CD4-positive, alpha-beta T cell (primary cell): ENCODE measurements around the gene PROX2. TPM values are rescaled to one million over a fixed set of nuclear protein-coding genes. Genes with fewer than 3 reads are reported as not detected.

Experiments used
- ATAC-seq: fragments of 200-7000 bp; cut with Tn5 transposase; one replicate; pipeline ENCODE4 v1.10.0; 2022; ENCODE audit warnings: mild to moderate bottlenecking; ENCODE audit not compliant: poor library complexity
- CTCF ChIA-PET: fragments of 350-600 bp; sonication (Branson Sonifier 250); formaldehyde crosslinking; loops from one replicate; lab custom pipeline; 2021; ENCODE audit warnings: antibody characterized with exemption, inconsistent platforms; lab: Charles Lee
- POLR2A ChIA-PET: fragments of 350-600 bp; sonication (Branson Sonifier 250); formaldehyde crosslinking; loops from one replicate; lab custom pipeline; 2021; ENCODE audit warnings: antibody characterized with exemption, inconsistent platforms; lab: Charles Lee
- DNase-seq, 14 experiments: peaks; one replicate each; pipeline ENCODE4 v3.0.0-alpha.2; 2013 to 2020; ENCODE audit warnings: mixed read lengths in 2 of 14
- H3K27ac ChIP-seq, 2 donors: one replicate each; pipeline versions ENCODE4 v1.5.1 to v1.7.0; 2013; ENCODE audit warnings: low read length in 2 of 2, low read depth in 1 of 2, mild to moderate bottlenecking in 1 of 2
- H3K27me3 ChIP-seq, 2 experiments: 1 replicate in 1 of 2; 2 replicates in 1 of 2; pipeline versions ENCODE4 v1.6.1 to v1.7.0; 2013; ENCODE audit warnings: low read length in 2 of 2, control low read depth in 1 of 2, mild to moderate bottlenecking in 1 of 2, moderate library complexity in 1 of 2; ENCODE audit not compliant: insufficient read depth in 2 of 2, control insufficient read depth in 1 of 2
- H3K36me3 ChIP-seq: one replicate; pipeline ENCODE4 v1.6.1; 2013; ENCODE audit warnings: low read length, control low read depth; ENCODE audit not compliant: insufficient read depth
- H3K4me1 ChIP-seq: one replicate; pipeline ENCODE4 v1.6.1; 2013; ENCODE audit warnings: low read length, control low read depth; ENCODE audit not compliant: insufficient read depth
- H3K4me3 ChIP-seq: one replicate; pipeline ENCODE4 v1.5.1; 2013; ENCODE audit warnings: mild to moderate bottlenecking, low read length, moderate library complexity
- H3K9me3 ChIP-seq, 2 experiments: 1 replicate in 1 of 2; 2 replicates in 1 of 2; pipeline versions ENCODE4 v1.6.1 to v1.7.0; 2013; ENCODE audit warnings: low read length in 2 of 2, mild to moderate bottlenecking in 2 of 2, control low read depth in 1 of 2, moderate library complexity in 1 of 2; ENCODE audit not compliant: control insufficient read depth in 1 of 2, insufficient read depth in 1 of 2
- H3K27ac Mint-ChIP-seq: one replicate; pipeline ENCODE4 v1.8.0; 2020; ENCODE audit warnings: mixed read lengths
- H3K27me3 Mint-ChIP-seq: one replicate; pipeline ENCODE4 v1.8.0; 2021; ENCODE audit warnings: mixed read lengths
- H3K36me3 Mint-ChIP-seq: one replicate; pipeline ENCODE4 v1.8.0; 2021; ENCODE audit warnings: low read depth, mixed read lengths
- H3K4me1 Mint-ChIP-seq: one replicate; pipeline ENCODE4 v1.8.0; 2021; ENCODE audit warnings: low read depth, mixed read lengths
- H3K4me3 Mint-ChIP-seq: one replicate; pipeline ENCODE4 v1.8.0; 2020; ENCODE audit warnings: mild to moderate bottlenecking, mixed read lengths
- H3K9me3 Mint-ChIP-seq: one replicate; pipeline ENCODE4 v1.8.0; 2020; ENCODE audit warnings: mixed read lengths
- CTCF ChIP-seq: fragments of 200-600 bp; IDR thresholded peaks from one replicate; pipeline ENCODE4 v1.8.0; 2022; ENCODE audit warnings: antibody characterized with exemption, mild to moderate bottlenecking
- intact Hi-C, 2 experiments: fragments of 100-400 bp; cut with DNase I in 1 of 2; cut with micrococcal nuclease in 1 of 2; formaldehyde crosslinking; loops; one replicate each; pipeline versions ENCODE4 v1.15.1 to v1.9.0; 2023 to 2025; cut with DNase I, micrococcal nuclease
- total RNA-seq, 174 experiments: library from RNA in 2 of 174; stranded (reverse) in 2 of 174; gene quantifications; one replicate each; pipeline ENCODE4 v1.2.3 and lab custom pipeline; 2021 to 2026

The PROX2 gene
- total RNA-seq, 2 experiments from 2014 or later = 0.25 TPM; not detected in 1

DNA sequence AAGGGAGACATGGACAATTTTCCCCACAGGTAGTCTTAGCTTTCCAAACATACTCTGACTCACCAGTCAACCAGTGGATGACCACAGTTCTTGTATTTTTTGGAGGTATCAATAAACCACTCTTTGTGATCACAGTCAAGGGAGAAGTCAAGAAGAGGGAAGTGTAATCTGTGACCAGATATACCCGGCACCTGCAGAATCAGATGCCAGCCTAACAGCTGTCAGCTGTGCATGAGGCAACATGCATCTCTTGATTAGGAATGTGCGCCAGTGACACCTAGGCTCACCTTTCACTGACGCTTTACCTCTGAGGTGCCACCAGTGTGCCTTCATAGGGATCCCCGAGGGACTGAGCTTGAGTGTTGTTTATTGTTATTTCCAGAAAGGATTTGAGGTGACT lies 20.0 kb downstream of the PROX2 start:
- H3K36me3 ChIP-seq = no peaks in the 10 kb centered on the region
- Mint-ChIP-seq H3K4me1 (peaks cover 28% of the 10 kb centered on the region), H3K9me3 (no peaks in the 10 kb centered on the region), H3K4me3 (no peak overlapping the region), H3K27ac (no peak overlapping the region), H3K27me3 (no peaks in the 10 kb centered on the region), H3K36me3 (peaks cover 7% of the 10 kb centered on the region)
- no peaks in the 10 kb centered on the region for H3K27me3 ChIP-seq
- peaks cover 14% of the 10 kb centered on the region for H3K4me1 ChIP-seq
- no peaks in the 10 kb centered on the region for H3K9me3 ChIP-seq
- intact Hi-C loops = no loop called here
- no peak overlapping the region for H3K27ac ChIP-seq
- DNase-seq (no peak), ATAC-seq (no peak)
- TF ChIP-seq CTCF = no peak
- CTCF ChIA-PET = interaction anchor here (1.3 to 8.0 kb wide), 2 partner anchors 49 to 91 kb away, joined by 4 to 160 read pairs; no protein-coding TSS in a partner anchor
- H3K4me3 ChIP-seq = no peak overlapping the region
- POLR2A ChIA-PET = interaction anchor here (0.8 to 4.5 kb wide), 3 partner anchors 12 to 20 kb away, joined by 5 to 26 read pairs (median 6); no protein-coding TSS in a partner anchor

GRCh38 chr14:74855021-74855420 lies 20.9 kb downstream of the PROX2 start:
- Mint-ChIP-seq H3K9me3 (no peaks in the 10 kb centered on the region), H3K36me3 (peaks cover 7% of the 10 kb centered on the region), H3K27me3 (no peaks in the 10 kb centered on the region), H3K4me3 (no peak overlapping the region), H3K27ac (no peak overlapping the region), H3K4me1 (peaks cover 24% of the 10 kb centered on the region)
- POLR2A ChIA-PET = interaction anchor here (1.2 to 4.5 kb wide), 3 partner anchors 13 to 19 kb away, joined by 3 to 26 read pairs (median 6); no protein-coding TSS in a partner anchor
- intact Hi-C loops = no loop called here
- Histone ChIP-seq H3K27me3 (no peaks in the 10 kb centered on the region), H3K4me1 (peaks cover 9% of the 10 kb centered on the region), H3K27ac (no peak overlapping the region), H3K9me3 (no peaks in the 10 kb centered on the region), H3K36me3 (no peaks in the 10 kb centered on the region), H3K4me3 (no peak overlapping the region)
- DNase-seq (no peak), ATAC-seq (no peak)
- CTCF ChIA-PET = interaction anchor here (1.1 to 1.6 kb wide), 2 partner anchors 51 to 62 kb away, joined by 4 to 5 read pairs; no protein-coding TSS in a partner anchor
- TF ChIP-seq CTCF = no peak

DNA sequence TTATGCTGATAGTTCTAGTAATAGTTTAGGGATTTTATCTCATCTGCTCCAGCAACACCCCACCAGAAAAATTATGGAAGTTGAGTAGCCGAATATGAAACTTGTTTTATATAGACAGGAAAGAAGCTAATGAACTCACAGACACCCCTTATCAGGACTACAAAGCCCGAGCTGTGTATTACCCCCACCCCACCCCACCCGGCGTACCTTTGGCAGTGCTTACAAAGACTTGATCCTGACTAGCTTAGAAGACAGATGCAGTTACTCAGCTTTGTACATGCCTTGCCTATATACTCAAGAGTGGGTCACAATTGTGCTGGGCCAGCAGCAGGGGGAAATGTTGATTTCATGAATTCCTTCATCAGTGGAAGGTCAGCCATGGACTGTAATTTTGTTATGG lies 22.4 kb downstream of the PROX2 start:
- no peaks in the 10 kb centered on the region for H3K9me3 ChIP-seq
- ATAC-seq (no peak), DNase-seq (no peak)
- Mint-ChIP-seq H3K36me3 (peaks cover 7% of the 10 kb centered on the region), H3K27me3 (no peaks in the 10 kb centered on the region), H3K9me3 (no peaks in the 10 kb centered on the region), H3K4me3 (no peak overlapping the region), H3K4me1 (peaks cover 29% of the 10 kb centered on the region), H3K27ac (no peak overlapping the region)
- peaks cover 9% of the 10 kb centered on the region for H3K4me1 ChIP-seq
- no peaks in the 10 kb centered on the region for H3K36me3 ChIP-seq
- no peak for TF ChIP-seq CTCF
- intact Hi-C loops = no loop called here
- H3K27ac ChIP-seq = no peak overlapping the region
- ChIA-PET CTCF (no interaction called here), POLR2A (interaction anchor here (0.8 to 4.5 kb wide), 4 partner anchors 15 to 52 kb away, joined by 3 to 26 read pairs (median 5); no protein-coding TSS in a partner anchor)
- no peaks in the 10 kb centered on the region for H3K27me3 ChIP-seq
- H3K4me3 ChIP-seq = no peak overlapping the region
